Measurements from ENCODE around the gene GBX1. TPM values are rescaled to one million over a fixed set of nuclear protein-coding genes. Genes with fewer than 3 reads are reported as not detected.

Gene GBX1
- polyA plus RNA-seq, 2 of the 4 experiments (the other 2 are of a cell fraction): not detected

GRCh38 chr7:151100921-151101320 is 66.6 kb downstream of the GBX1 start:
- CTCF ChIA-PET: interaction anchor here (1.1 to 14.7 kb wide), 4 partner anchors 10 to 89 kb away, joined by 3 to 412 read pairs (median 14); partner anchors contain the start of genes AGAP3, FASTK and TMUB1
- ATAC-seq (no peak), FAIRE-seq (no peak), DNase-seq (ENCODE audit: low read depth in 1 of 2, low spot score in 1 of 2) (no peak)
- no peak overlapping the region for H3K4me3 ChIP-seq
- H3K9me3 ChIP-seq: no peaks in the 10 kb centered on the region
- POLR2A ChIA-PET: no interaction called here
- TF ChIP-seq POLR2A (IDR thresholded peaks at IDR 0.05; ENCODE audit: low read length) (no peak), MYC (IDR thresholded peaks at IDR 0.05; ENCODE audit: borderline replicate concordance, low read length) (no peak), FOSB (CRISPR knock-in tag; IDR thresholded peaks at IDR 0.05) (no peak), POLR2AphosphoS2 (conservative IDR thresholded peaks at IDR 0.05; ENCODE audit: low read length) (no peak), HOXB13 (CRISPR knock-in tag; IDR thresholded peaks at IDR 0.05; ENCODE audit: low read depth) (no peak), REST (IDR thresholded peaks at IDR 0.05) (no peak)
- WGBS (ENCODE audit: missing lambda C conversion rate): 95% methylated on average over 7 of the region's 10 CpGs
- no peak overlapping the region for H3K27ac ChIP-seq
- peaks cover 3% of the 10 kb centered on the region; the same call in 1 of the 3 replicates for H3K4me1 ChIP-seq
- no peak overlapping the region for H3K4me2 ChIP-seq

GRCh38 chr7:151099486-151100211 is 67.8 kb downstream of the GBX1 start:
- Histone ChIP-seq H3K9me3 (no peaks in the 10 kb centered on the region), H3K27ac (no peak overlapping the region), H3K4me1 (peaks cover 12% of the 10 kb centered on the region), H3K4me2 (no peak overlapping the region), H3K4me3 (no peak overlapping the region)
- no peak for FAIRE-seq
- ATAC-seq: no peak
- POLR2A ChIA-PET: no interaction called here
- 89% methylated on average over 18 of the region's 20 CpGs for WGBS (ENCODE audit: missing lambda C conversion rate)
- no peak for DNase-seq (ENCODE audit: low read depth in 1 of 2, low spot score in 1 of 2)
- CTCF ChIA-PET: interaction anchor here (14.7 to 27.1 kb wide), 2 partner anchors 7 to 13 kb away, joined by 412 read pairs; partner anchors contain the start of genes AGAP3, FASTK and TMUB1
- TF ChIP-seq ESRRA (IDR thresholded peaks at IDR 0.05; ENCODE audit: borderline replicate concordance, low read length): no peak
- TF ChIP-seq EHF (CRISPR knock-in tag; IDR thresholded peaks at IDR 0.05): no peak
- TF ChIP-seq JUNB (IDR thresholded peaks at IDR 0.05): no peak
- no peak for TF ChIP-seq MAFK (IDR thresholded peaks at IDR 0.05; ENCODE audit: partially characterized antibody)
- no peak for TF ChIP-seq JUN (IDR thresholded peaks at IDR 0.05)
- TF ChIP-seq EP300 (IDR thresholded peaks at IDR 0.05): no peak
- no peak for TF ChIP-seq RARB (CRISPR knock-in tag; IDR thresholded peaks at IDR 0.05)
- TF ChIP-seq FOXS1 (CRISPR knock-in tag; IDR thresholded peaks at IDR 0.05): no peak
- TF ChIP-seq CTCF (IDR thresholded peaks at IDR 0.05): no peak
- no peak for TF ChIP-seq ZC3H11A (IDR thresholded peaks at IDR 0.05)
- TF ChIP-seq ZNF302 (CRISPR knock-in tag; IDR thresholded peaks at IDR 0.05): no peak
- no peak for TF ChIP-seq HOXB13 (CRISPR knock-in tag; IDR thresholded peaks at IDR 0.05; ENCODE audit: low read depth)
- no peak for TF ChIP-seq HOXB5 (CRISPR knock-in tag; IDR thresholded peaks at IDR 0.05)
- no peak for TF ChIP-seq MAX (IDR thresholded peaks at IDR 0.05)
- no peak for TF ChIP-seq RNF2 (IDR thresholded peaks at IDR 0.05; ENCODE audit: borderline replicate concordance, low read depth)
- no peak for TF ChIP-seq NPAS2 (CRISPR knock-in tag; IDR thresholded peaks at IDR 0.05; ENCODE audit: borderline replicate concordance)
- no peak for TF ChIP-seq RFX5 (IDR thresholded peaks at IDR 0.05)
- TF ChIP-seq E2F6 (IDR thresholded peaks at IDR 0.05; ENCODE audit: borderline replicate concordance, low read depth): no peak
